ENCODE data around the gene CHCHD6. TPM values are rescaled to one million over a fixed set of nuclear protein-coding genes. Genes with fewer than 3 reads are reported as not detected.

CHCHD6 gene
- total RNA-seq, 1 experiment from 2014 or later, result 36.3 TPM

- no peaks in the 10 kb centered on the region; a peak in 1 of 4 replicates for H3K36me3 ChIP-seq (ENCODE audit: control insufficient read depth in 1 of 2, insufficient read depth in 2 of 2, low read length in 2 of 2)
- no peaks in the 10 kb centered on the region for H4K20me1 ChIP-seq (ENCODE audit: insufficient read depth)
- H3K9me2 ChIP-seq (ENCODE audit: insufficient read depth), result no peaks in the 10 kb centered on the region
- H3K4me1 ChIP-seq (ENCODE audit: control insufficient read depth in 1 of 2, insufficient read depth in 2 of 2, low read length in 2 of 2), result peaks cover 2 to 16% of the 10 kb centered on the region in 2 experiments; a peak in 3 of 4 replicates
- no peak for DNase-seq (ENCODE audit: low read depth, low spot score)
- no peaks in the 10 kb centered on the region for H3K27me3 ChIP-seq (ENCODE audit: insufficient read depth, low read length)
- ATAC-seq, result no peak
- H3K4me2 ChIP-seq (ENCODE audit: low read length), result no peak overlapping the region
- intact Hi-C loops (cut with micrococcal nuclease), result no loop called here
- no peak overlapping the region for H3K4me3 ChIP-seq (replicated peaks in 1 of 2; ENCODE audit: low read depth in 1 of 2, low read length in 2 of 2)
- peaks cover 4% of the 10 kb centered on the region; the same call in 1 of the 2 replicates for H3K79me2 ChIP-seq (ENCODE audit: insufficient read depth, low read length)
- no peak overlapping the region for H3K9ac ChIP-seq (ENCODE audit: low read length)
- H3K27ac ChIP-seq (ENCODE audit: low read depth, low read length), result no peak overlapping the region
- no TSS peak for BruUV-seq (replicated peaks)
- no peak overlapping the region for H2AFZ ChIP-seq (ENCODE audit: low read depth, low read length, poor library complexity, severe bottlenecking)
- ChIA-PET POLR2A (no interaction called here), CTCF (no interaction called here), RAD21 (ENCODE audit: low non-redundant PET in 1 of 2, low total read pairs in 2 of 2, uncharacterized antibody in 2 of 2, unreplicated experiment in 2 of 2) (no interaction called here)
- peaks cover 0 to 10% of the 10 kb centered on the region in 2 experiments; a peak in 1 of 4 replicates for H3K9me3 ChIP-seq (ENCODE audit: control insufficient read depth in 1 of 2, insufficient read depth in 1 of 2, low read depth in 1 of 2, low read length in 2 of 2)
- TF ChIP-seq SP1 (IDR thresholded peaks at IDR 0.05; ENCODE audit: low read depth) (no peak), SRF (IDR thresholded peaks at IDR 0.05; ENCODE audit: low read depth) (no peak), MAX (IDR thresholded peaks at IDR 0.05) (no peak), CTCF (IDR thresholded peaks at IDR 0.05 in 2 of 3, conservative IDR thresholded peaks at IDR 0.05 in 1 of 3; ENCODE audit: borderline replicate concordance in 1 of 3, insufficient read depth in 1 of 3, low read depth in 2 of 3, low read length in 2 of 3) (no peak), CEBPB (IDR thresholded peaks at IDR 0.05; ENCODE audit: low read depth) (no peak), FOSL1 (IDR thresholded peaks at IDR 0.05; ENCODE audit: low read depth) (no peak), ATF3 (IDR thresholded peaks at IDR 0.05) (no peak), POLR2A (IDR thresholded peaks at IDR 0.05; ENCODE audit: borderline replicate concordance, extremely low read depth, insufficient read depth, insufficient read length) (no peak), CBX3 (IDR thresholded peaks at IDR 0.05; ENCODE audit: low read depth) (no peak), REST (IDR thresholded peaks at IDR 0.05; ENCODE audit: low read depth) (no peak), RAD21 (IDR thresholded peaks at IDR 0.05; ENCODE audit: low read depth) (no peak), ELF1 (IDR thresholded peaks at IDR 0.05; ENCODE audit: borderline replicate concordance, low read depth) (no peak), YY1 (IDR thresholded peaks at IDR 0.05; ENCODE audit: extremely low read depth, insufficient replicate concordance, low read depth, low read length) (no peak), EGR1 (IDR thresholded peaks at IDR 0.05; ENCODE audit: low read depth) (no peak), ZFX (IDR thresholded peaks at IDR 0.05) (no peak), ZBTB33 (IDR thresholded peaks at IDR 0.05; ENCODE audit: extremely low read depth, insufficient replicate concordance, low read length) (no peak), JUND (IDR thresholded peaks at IDR 0.05) (no peak), ZNF274 (IDR thresholded peaks at IDR 0.05; ENCODE audit: low read depth, low read length) (no peak), TCF7L2 (IDR thresholded peaks at IDR 0.05; ENCODE audit: borderline replicate concordance, extremely low read depth, insufficient read depth, insufficient read length) (no peak), EZH2phosphoT487 (IDR thresholded peaks at IDR 0.05; ENCODE audit: borderline replicate concordance) (no peak)
These were observed 47.5 kb upstream of the CHCHD6 start for GRCh38 chr3:126656371-126657134.

Data from HCT116 (cell line).